Body of pancreas (tissue), 4 donors: ENCODE data around the gene DNAJC11.

Experiments used
- CTCF ChIP-seq, 7 experiments: fragments of 450-650 bp in 4 of 7; fragments of 200-600 bp in 3 of 7; sonication (generic) in 3 of 7; IDR thresholded peaks; one replicate each; pipeline ENCODE4 v1.5.1; 2016 to 2019; ENCODE audit warnings: antibody characterized with exemption in 7 of 7
- POLR2A ChIP-seq, 3 donors: fragments of 450-650 bp; IDR thresholded peaks; one replicate each; pipeline ENCODE4 v1.6.1; 2016; ENCODE audit warnings: antibody characterized with exemption in 3 of 3, mild to moderate bottlenecking in 2 of 3

DNA sequence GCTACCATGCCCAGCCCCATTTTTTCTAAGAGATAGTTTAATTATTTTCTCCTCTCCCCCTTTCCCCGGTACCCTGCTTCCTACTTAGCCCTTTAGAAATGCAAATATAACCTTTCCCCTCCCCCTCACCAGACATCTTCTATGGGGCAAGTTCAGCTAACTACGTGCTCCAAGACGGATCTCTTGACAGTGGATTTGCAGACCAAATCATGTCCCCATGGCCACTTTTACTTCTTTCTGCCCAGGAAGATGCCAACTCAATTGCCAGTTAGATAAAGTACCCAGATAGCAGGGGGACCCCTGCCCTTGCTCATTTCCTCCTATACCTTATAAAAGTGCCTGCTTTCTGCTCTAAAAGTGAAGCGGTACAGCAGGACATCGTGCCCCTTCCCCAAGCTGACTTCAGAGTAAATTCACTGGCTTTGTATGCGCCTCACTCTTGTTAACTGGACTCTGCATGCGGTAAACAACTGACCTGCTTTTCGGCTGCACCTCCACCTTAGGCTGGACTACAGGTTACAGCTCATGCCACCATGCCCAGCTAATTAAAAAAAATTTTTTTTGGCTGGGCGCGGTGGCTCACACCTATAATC, 7.4 kb downstream of the DNAJC11 start:
- no peak for TF ChIP-seq CTCF (IDR thresholded peaks at IDR 0.05)
- no peak for TF ChIP-seq POLR2A (IDR thresholded peaks at IDR 0.05)
